Measurements from ENCODE around the gene UBE3A. TPM values are rescaled to one million over a fixed set of nuclear protein-coding genes. Genes with fewer than 3 reads are reported as not detected.

Gene UBE3A
- total RNA-seq, 1 experiment from 2014 or later: 102 TPM

DNA sequence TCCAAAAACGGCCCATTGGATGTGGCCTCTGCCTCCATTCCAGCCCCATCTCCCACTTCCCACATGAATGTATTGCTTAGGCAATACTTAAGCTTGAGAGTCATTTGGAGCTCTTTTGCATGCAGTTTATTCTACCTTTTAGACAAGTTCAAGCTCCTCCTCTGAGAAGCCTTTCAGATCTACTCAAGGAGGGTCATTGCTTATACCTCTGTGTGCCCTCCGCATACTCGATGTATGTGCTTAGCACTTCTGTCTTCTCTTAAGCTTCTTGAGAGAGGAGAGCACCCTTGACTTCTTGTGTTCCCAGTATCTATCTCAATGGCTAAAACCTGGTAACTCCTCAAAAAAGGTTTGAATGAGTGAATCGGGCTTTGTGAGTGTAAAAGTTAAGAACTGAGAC, 6.6 kb upstream of the UBE3A start:
- Histone ChIP-seq H3K4me3 (ENCODE audit: low read depth in 2 of 2, low read length in 2 of 2) (no peak overlapping the region), H3K9me3 (ENCODE audit: control insufficient read depth, insufficient read depth, low read depth, low read length) (no peaks in the 10 kb centered on the region), H3K27ac (ENCODE audit: low read length) (no peak overlapping the region), H3K27me3 (ENCODE audit: control insufficient read depth, insufficient read depth, low read length) (no peaks in the 10 kb centered on the region), H3K4me1 (ENCODE audit: control insufficient read depth, insufficient read depth, low read length) (no peaks in the 10 kb centered on the region), H3K36me3 (ENCODE audit: control insufficient read depth, insufficient read depth, low read length) (no peaks in the 10 kb centered on the region)
- no peak for TF ChIP-seq SIN3A (IDR thresholded peaks at IDR 0.05; ENCODE audit: borderline replicate concordance, insufficient read depth, low read depth, low read length)
- no peak for ATAC-seq
- BruUV-seq (replicated peaks): no TSS peak
- ChIA-PET CTCF (no interaction called here), POLR2A (no interaction called here)
- DNase-seq (ENCODE audit: low read depth, low spot score): no peak
- intact Hi-C loops (cut with micrococcal nuclease; ENCODE audit: unreplicated experiment): no loop called here
- in situ Hi-C loops (cut with HindIII; ENCODE audit: low pct_unique_long_range_greater_than_20kb, low sequenced_read_pairs): no loop called here

DNA sequence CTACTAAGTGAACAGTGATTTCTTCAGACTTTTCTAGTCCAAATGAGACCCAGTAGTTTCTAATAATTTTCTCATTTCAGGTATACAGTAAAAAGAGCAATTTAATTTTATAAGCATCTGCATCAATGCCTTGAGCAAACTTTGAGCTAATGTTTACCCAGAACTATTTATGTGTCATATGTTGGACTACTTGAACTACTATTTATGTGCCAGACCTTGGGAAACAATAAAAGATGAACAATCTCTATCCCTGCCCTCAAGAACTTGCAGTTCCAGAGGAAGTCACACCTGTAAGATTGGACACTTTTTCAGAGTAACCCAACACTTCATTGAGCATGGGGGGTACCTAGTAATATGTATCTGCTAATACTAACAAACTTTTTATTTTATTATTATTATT, 2.3 kb upstream of the UBE3A start:
- POLR2A ChIA-PET: no interaction called here
- intact Hi-C loops (cut with micrococcal nuclease; ENCODE audit: unreplicated experiment): no loop called here
- ATAC-seq: no peak

DNA sequence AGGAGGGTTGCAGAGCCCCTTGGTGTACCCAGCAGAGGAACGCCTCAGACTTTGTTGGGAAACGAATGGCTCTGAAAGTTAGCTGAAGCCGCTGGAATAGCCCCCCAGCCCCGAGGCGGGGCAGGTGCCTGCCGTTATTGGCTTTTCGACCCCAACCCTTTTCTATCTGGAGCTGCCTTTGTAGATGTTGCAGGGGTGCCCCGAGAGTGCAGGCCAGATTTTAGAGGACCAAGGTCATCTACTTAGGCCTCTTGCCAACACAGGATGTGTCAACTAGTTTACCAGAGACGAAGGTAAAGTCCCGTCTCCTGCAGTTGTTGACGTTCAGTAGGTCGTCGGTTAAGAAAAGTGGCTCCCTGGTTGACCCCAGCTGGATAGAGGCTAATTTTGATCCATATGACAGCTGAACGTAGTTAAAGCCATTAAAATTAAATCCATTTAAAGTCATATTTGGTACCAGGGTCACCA, 579 bp upstream of the UBE3A start:
- Histone ChIP-seq H3K4me1 (ENCODE audit: control insufficient read depth, insufficient read depth, low read length) (peaks cover 4% of the 10 kb centered on the region), H3K9me3 (ENCODE audit: control insufficient read depth, insufficient read depth, low read depth, low read length) (peaks cover 9% of the 10 kb centered on the region; the same call in 1 of the 2 replicates), H3K4me3 (ENCODE audit: low read depth in 2 of 2, low read length in 2 of 2) (peak overlapping the region; percentile 90 to 91), H3K27ac (ENCODE audit: low read length) (peak overlapping the region; percentile 94), H3K27me3 (ENCODE audit: control insufficient read depth, insufficient read depth, low read length) (no peaks in the 10 kb centered on the region), H3K36me3 (ENCODE audit: control insufficient read depth, insufficient read depth, low read length) (no peaks in the 10 kb centered on the region; the same call in 1 of the 2 replicates)
- CTCF ChIA-PET: interaction anchor here (0.6 to 0.7 kb wide), 2 partner anchors 79 to 1426 kb away, joined by 4 to 9 read pairs; no protein-coding TSS in a partner anchor
- TF ChIP-seq TCF7L2 (IDR thresholded peaks at IDR 0.05; ENCODE audit: low read depth, low read length) (no peak), POLR2AphosphoS5 (IDR thresholded peaks at IDR 0.05; ENCODE audit: low read depth, low read length) (no peak), SIN3A (IDR thresholded peaks at IDR 0.05; ENCODE audit: borderline replicate concordance, insufficient read depth, low read depth, low read length) (no peak)
- TF ChIP-seq, protein P1, sequence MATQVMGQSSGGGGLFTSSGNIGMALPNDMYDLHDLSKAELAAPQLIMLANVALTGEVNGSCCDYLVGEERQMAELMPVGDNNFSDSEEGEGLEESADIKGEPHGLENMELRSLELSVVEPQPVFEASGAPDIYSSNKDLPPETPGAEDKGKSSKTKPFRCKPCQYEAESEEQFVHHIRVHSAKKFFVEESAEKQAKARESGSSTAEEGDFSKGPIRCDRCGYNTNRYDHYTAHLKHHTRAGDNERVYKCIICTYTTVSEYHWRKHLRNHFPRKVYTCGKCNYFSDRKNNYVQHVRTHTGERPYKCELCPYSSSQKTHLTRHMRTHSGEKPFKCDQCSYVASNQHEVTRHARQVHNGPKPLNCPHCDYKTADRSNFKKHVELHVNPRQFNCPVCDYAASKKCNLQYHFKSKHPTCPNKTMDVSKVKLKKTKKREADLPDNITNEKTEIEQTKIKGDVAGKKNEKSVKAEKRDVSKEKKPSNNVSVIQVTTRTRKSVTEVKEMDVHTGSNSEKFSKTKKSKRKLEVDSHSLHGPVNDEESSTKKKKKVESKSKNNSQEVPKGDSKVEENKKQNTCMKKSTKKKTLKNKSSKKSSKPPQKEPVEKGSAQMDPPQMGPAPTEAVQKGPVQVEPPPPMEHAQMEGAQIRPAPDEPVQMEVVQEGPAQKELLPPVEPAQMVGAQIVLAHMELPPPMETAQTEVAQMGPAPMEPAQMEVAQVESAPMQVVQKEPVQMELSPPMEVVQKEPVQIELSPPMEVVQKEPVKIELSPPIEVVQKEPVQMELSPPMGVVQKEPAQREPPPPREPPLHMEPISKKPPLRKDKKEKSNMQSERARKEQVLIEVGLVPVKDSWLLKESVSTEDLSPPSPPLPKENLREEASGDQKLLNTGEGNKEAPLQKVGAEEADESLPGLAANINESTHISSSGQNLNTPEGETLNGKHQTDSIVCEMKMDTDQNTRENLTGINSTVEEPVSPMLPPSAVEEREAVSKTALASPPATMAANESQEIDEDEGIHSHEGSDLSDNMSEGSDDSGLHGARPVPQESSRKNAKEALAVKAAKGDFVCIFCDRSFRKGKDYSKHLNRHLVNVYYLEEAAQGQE (IDR thresholded peaks at IDR 0.05; ENCODE audit: insufficient read depth in 1 of 2, low read depth in 2 of 2, low read length in 1 of 2): no peak
- TF ChIP-seq, protein P2, sequence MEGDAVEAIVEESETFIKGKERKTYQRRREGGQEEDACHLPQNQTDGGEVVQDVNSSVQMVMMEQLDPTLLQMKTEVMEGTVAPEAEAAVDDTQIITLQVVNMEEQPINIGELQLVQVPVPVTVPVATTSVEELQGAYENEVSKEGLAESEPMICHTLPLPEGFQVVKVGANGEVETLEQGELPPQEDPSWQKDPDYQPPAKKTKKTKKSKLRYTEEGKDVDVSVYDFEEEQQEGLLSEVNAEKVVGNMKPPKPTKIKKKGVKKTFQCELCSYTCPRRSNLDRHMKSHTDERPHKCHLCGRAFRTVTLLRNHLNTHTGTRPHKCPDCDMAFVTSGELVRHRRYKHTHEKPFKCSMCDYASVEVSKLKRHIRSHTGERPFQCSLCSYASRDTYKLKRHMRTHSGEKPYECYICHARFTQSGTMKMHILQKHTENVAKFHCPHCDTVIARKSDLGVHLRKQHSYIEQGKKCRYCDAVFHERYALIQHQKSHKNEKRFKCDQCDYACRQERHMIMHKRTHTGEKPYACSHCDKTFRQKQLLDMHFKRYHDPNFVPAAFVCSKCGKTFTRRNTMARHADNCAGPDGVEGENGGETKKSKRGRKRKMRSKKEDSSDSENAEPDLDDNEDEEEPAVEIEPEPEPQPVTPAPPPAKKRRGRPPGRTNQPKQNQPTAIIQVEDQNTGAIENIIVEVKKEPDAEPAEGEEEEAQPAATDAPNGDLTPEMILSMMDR (IDR thresholded peaks at IDR 0.05): no peak
- intact Hi-C loops (cut with micrococcal nuclease; ENCODE audit: unreplicated experiment): no loop called here
- DNase-seq (ENCODE audit: low read depth, low spot score) (no peak), ATAC-seq (peak; percentile 23)
- POLR2A ChIA-PET: no interaction called here
- in situ Hi-C loops (cut with HindIII; ENCODE audit: low pct_unique_long_range_greater_than_20kb, low sequenced_read_pairs): no loop called here
- TSS peak; percentile 95 for BruUV-seq (replicated peaks)

More for the DNA sequence above, 2.3 kb upstream of the UBE3A start:
- H3K36me3 ChIP-seq (ENCODE audit: control insufficient read depth, insufficient read depth, low read length): no peaks in the 10 kb centered on the region; the same call in 1 of the 2 replicates
- in situ Hi-C loops (cut with HindIII; ENCODE audit: low pct_unique_long_range_greater_than_20kb, low sequenced_read_pairs): no loop called here
- no peaks in the 10 kb centered on the region; the same call in 1 of the 2 replicates for H3K9me3 ChIP-seq (ENCODE audit: control insufficient read depth, insufficient read depth, low read depth, low read length)
- BruUV-seq (replicated peaks): no TSS peak
- CTCF ChIA-PET: no interaction called here
- TF ChIP-seq, protein P1 (IDR thresholded peaks at IDR 0.05; ENCODE audit: insufficient read depth in 1 of 2, low read depth in 2 of 2, low read length in 1 of 2): no peak
- TF ChIP-seq, protein P2 (IDR thresholded peaks at IDR 0.05): no peak
- TF ChIP-seq SIN3A (IDR thresholded peaks at IDR 0.05; ENCODE audit: borderline replicate concordance, insufficient read depth, low read depth, low read length) (no peak), POLR2AphosphoS5 (IDR thresholded peaks at IDR 0.05; ENCODE audit: low read depth, low read length) (no peak), TCF7L2 (IDR thresholded peaks at IDR 0.05; ENCODE audit: low read depth, low read length) (no peak)
- peaks cover 4% of the 10 kb centered on the region for H3K4me1 ChIP-seq (ENCODE audit: control insufficient read depth, insufficient read depth, low read length)
- H3K4me3 ChIP-seq (ENCODE audit: low read depth in 2 of 2, low read length in 2 of 2): no peak overlapping the region
- no peak overlapping the region for H3K27ac ChIP-seq (ENCODE audit: low read length)
- DNase-seq (ENCODE audit: low read depth, low spot score): no peak
- no peaks in the 10 kb centered on the region for H3K27me3 ChIP-seq (ENCODE audit: control insufficient read depth, insufficient read depth, low read length)

Measured in Panc1 (cell line).